ENCODE measurements around the gene LRIF1. TPM values are rescaled to one million over a fixed set of nuclear protein-coding genes. Genes with fewer than 3 reads are reported as not detected.

Gene LRIF1
- total and polyA plus RNA-seq, 2 of the 4 experiments (the other 2 are of a cell fraction) = 5.4 to 6.8 TPM

DNA sequence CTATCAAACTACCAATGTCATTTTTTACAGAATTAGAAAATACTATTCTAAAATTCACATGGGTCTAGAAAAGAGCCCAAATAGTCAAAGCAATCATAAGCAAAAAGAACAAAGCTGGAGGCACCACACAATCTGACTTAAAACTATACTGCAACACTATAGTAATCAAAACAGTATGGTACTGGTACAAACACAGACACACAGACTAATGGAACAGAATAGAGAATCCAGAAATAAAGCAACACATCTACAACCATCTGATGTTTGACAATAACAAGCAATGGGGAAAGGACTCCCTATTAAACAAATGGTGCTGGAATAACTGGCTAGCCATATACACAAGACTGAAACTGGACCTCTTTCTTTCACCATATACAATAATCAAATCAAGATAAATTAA is 50.9 kb downstream of the LRIF1 start:
- Histone ChIP-seq H3K4me2 (ENCODE audit: low read depth, low read length) (no peak overlapping the region), H3K56ac (ENCODE audit: extremely low read depth, insufficient read depth, low read length) (no peak overlapping the region), H2BK20ac (ENCODE audit: low read depth, low read length) (no peak overlapping the region), H2BK15ac (ENCODE audit: low read depth, low read length) (no peak overlapping the region), H3K4me3 (ENCODE audit: insufficient read depth, low read depth, low read length) (no peak overlapping the region), H3K4ac (ENCODE audit: low read depth, low read length) (no peak overlapping the region), H4K20me1 (ENCODE audit: insufficient read depth, low read length) (no peaks in the 10 kb centered on the region), H4K91ac (ENCODE audit: insufficient read depth, low read depth, low read length) (no peak overlapping the region), H3K27ac (ENCODE audit: insufficient read depth, low read length) (no peak overlapping the region), H3K79me1 (ENCODE audit: low read depth in 1 of 2, low read length in 2 of 2) (no peaks in the 10 kb centered on the region), H4K5ac (ENCODE audit: low read depth, low read length) (no peak overlapping the region), H3K9ac (ENCODE audit: low read depth, low read length) (no peak overlapping the region), H3K23ac (ENCODE audit: low read depth, low read length) (no peak overlapping the region), H2AFZ (replicated peaks; ENCODE audit: low read length, poor library complexity) (no peak overlapping the region), H3K27me3 (ENCODE audit: control insufficient read depth, insufficient read depth, low read length) (no peaks in the 10 kb centered on the region), H3K18ac (ENCODE audit: low read depth, low read length) (no peak overlapping the region), H3K36me3 (ENCODE audit: control insufficient read depth, insufficient read depth, low read length) (no peaks in the 10 kb centered on the region), H3K9me3 (ENCODE audit: control insufficient read depth, insufficient read depth, low read length) (no peaks in the 10 kb centered on the region), H3K9me1 (ENCODE audit: insufficient read depth, low read length) (no peaks in the 10 kb centered on the region), H3K4me1 (ENCODE audit: control insufficient read depth, insufficient read depth, low read length) (no peaks in the 10 kb centered on the region), H2AK9ac (replicated peaks; ENCODE audit: low read depth, low read length, poor library complexity) (no peak overlapping the region), H2AK5ac (ENCODE audit: low read depth, low read length) (no peak overlapping the region), H2BK120ac (ENCODE audit: low read depth, low read length) (no peak overlapping the region), H4K8ac (ENCODE audit: low read depth in 2 of 2, low read length in 2 of 2) (no peak overlapping the region), H3K14ac (replicated peaks; ENCODE audit: low read depth, low read length) (no peak overlapping the region), H2BK5ac (ENCODE audit: low read depth, low read length, poor library complexity, severe bottlenecking) (no peak overlapping the region)
- in situ Hi-C loops (cut with MboI; ENCODE audit: low sequenced_read_pairs) = no loop called here
- intact Hi-C loops (cut with micrococcal nuclease) = no loop called here
- TF ChIP-seq NFE2L2 (IDR thresholded peaks at IDR 0.05; ENCODE audit: low read depth, low read length) (no peak), RCOR1 (IDR thresholded peaks at IDR 0.05; ENCODE audit: insufficient replicate concordance, low read length) (no peak), CEBPB (IDR thresholded peaks at IDR 0.05; ENCODE audit: low read depth, low read length) (no peak), RAD21 (IDR thresholded peaks at IDR 0.05; ENCODE audit: low read length) (no peak), MAZ (IDR thresholded peaks at IDR 0.05; ENCODE audit: borderline replicate concordance, low read depth, low read length) (no peak)
- POLR2A ChIA-PET (ENCODE audit: unreplicated experiment) = no interaction called here
- dilution Hi-C loops (cut with HindIII; ENCODE audit: low sequenced_read_pairs, unreplicated experiment) = no loop called here
- CTCF ChIA-PET = no interaction called here
- no peak for DNase-seq
- no peak for ATAC-seq (ENCODE audit: low read depth)
- BruUV-seq (replicated peaks) = no TSS peak
